Muscle of leg (tissue), 16 donors: ENCODE data around the gene ANKRD62. TPM values are rescaled to one million over a fixed set of nuclear protein-coding genes. Genes with fewer than 3 reads are reported as not detected.

ENCODE experiments used
- DNase-seq: peaks from one replicate; pipeline ENCODE4 v3.0.0; 2013
- H3K27ac ChIP-seq: one replicate; pipeline ENCODE4 v1.5.1; 2013; ENCODE audit warnings: mild to moderate bottlenecking, low read length, control low read depth
- H3K27me3 ChIP-seq: one replicate; pipeline ENCODE4 v1.6.1; 2013; ENCODE audit warnings: low read length; ENCODE audit not compliant: control insufficient read depth, insufficient read depth
- H3K36me3 ChIP-seq: one replicate; pipeline ENCODE4 v1.6.1; 2013; ENCODE audit warnings: low read length; ENCODE audit not compliant: control insufficient read depth, insufficient read depth
- H3K4me1 ChIP-seq: one replicate; pipeline ENCODE4 v1.6.1; 2013; ENCODE audit warnings: low read length; ENCODE audit not compliant: control insufficient read depth, insufficient read depth
- H3K4me3 ChIP-seq: one replicate; pipeline ENCODE4 v1.5.1; 2013; ENCODE audit warnings: low read length, control low read depth
- H3K9me3 ChIP-seq: replicated peaks from 2 replicates; pipeline ENCODE4 v1.6.1; 2013; ENCODE audit warnings: low read depth, low read length; ENCODE audit not compliant: control insufficient read depth
- WGBS: methylation state at CpG from one replicate; pipeline ENCODE4 v1.1.5; 2013; ENCODE audit warnings: missing lambda C conversion rate; ENCODE audit not compliant: insufficient coverage; 5-methylcytosine and 5-hydroxymethylcytosine counted together
- long read RNA-seq, 11 donors: transcript quantifications; one replicate each; lab custom pipeline, GENCODE V29; 2026
- polyA plus RNA-seq, 8 donors: library from polyadenylated mRNA; unstranded; fragments of 120-200 nt; gene quantifications; one replicate each; pipeline versions ENCODE4 v1.2.1 to v1.2.3, GENCODE V29; 2013; ENCODE audit warnings: inconsistent platforms in 1 of 8, low replicate concordance in 1 of 8; ENCODE audit not compliant: insufficient read length in 8 of 8, insufficient read depth in 1 of 8
- total RNA-seq: library from RNA; stranded (reverse); fragments of 120-200 nt; gene quantifications from one replicate; pipeline ENCODE4 v1.2.4, GENCODE V29; 2013

Gene ANKRD62
- total RNA-seq (not detected), polyA plus RNA-seq (under 1 TPM in 3 of 8 donors, not detected in 5; 0.04 to 0.07 (median 0.05) TPM)
- long read RNA-seq, donor 1: 0 reads
- long read RNA-seq, donor 2: 0 reads
- long read RNA-seq, donor 3: 0 reads
- long read RNA-seq, donor 4: 0 reads
- long read RNA-seq, donor 5: 0 reads
- long read RNA-seq, donor 6: 0 reads
- long read RNA-seq, donor 7: 0 reads
- long read RNA-seq, donor 8: 0 reads
- long read RNA-seq, donor 9: 0 reads
- long read RNA-seq, donor 10: 0 reads
- long read RNA-seq, donor 11: 0 reads

- Histone ChIP-seq H3K4me1 (peaks cover 7% of the 10 kb centered on the region), H3K36me3 (no peaks in the 10 kb centered on the region), H3K9me3 (no peaks in the 10 kb centered on the region), H3K4me3 (no peak within 1 kb of the TSS), H3K27me3 (no peaks in the 10 kb centered on the region), H3K27ac (no peak within 1 kb of the TSS)
- no peak for DNase-seq
- 91% methylated on average over 44 of the region's 50 CpGs for WGBS
Measured at GRCh38 chr18:12093520-12094257, at the start of gene ANKRD62. ANKRD62 (plus strand) TSS chr18:12093843; CDS start chr18:12094018, 175 bp downstream.

DNA sequence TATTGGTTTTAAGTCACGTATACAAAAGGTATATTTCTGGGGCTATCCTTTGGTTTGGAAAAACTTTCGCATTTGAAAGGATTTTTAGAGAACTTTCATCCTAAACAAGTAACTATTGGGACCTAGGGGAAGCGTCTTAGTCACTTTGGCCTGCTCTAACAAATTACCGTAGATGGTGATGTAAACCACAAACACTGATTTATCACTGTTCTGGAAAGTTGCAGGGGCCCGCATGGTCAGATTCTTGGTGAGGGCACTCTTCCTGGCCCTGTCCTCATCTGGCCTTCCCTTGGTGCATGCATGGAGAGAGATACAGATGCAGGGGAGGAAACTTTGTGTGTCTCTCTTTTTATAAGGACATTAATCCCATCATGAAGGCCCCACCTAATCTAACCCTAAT lies 49.1 kb upstream of the ANKRD62 start:
- WGBS: no CpG with 5 or more reads among the region's 5 CpGs
- no peak for DNase-seq
- Histone ChIP-seq H3K27me3 (peaks cover 3% of the 10 kb centered on the region), H3K27ac (no peak overlapping the region), H3K4me3 (no peak overlapping the region), H3K9me3 (no peaks in the 10 kb centered on the region), H3K36me3 (no peaks in the 10 kb centered on the region), H3K4me1 (peaks cover 4% of the 10 kb centered on the region)

DNA sequence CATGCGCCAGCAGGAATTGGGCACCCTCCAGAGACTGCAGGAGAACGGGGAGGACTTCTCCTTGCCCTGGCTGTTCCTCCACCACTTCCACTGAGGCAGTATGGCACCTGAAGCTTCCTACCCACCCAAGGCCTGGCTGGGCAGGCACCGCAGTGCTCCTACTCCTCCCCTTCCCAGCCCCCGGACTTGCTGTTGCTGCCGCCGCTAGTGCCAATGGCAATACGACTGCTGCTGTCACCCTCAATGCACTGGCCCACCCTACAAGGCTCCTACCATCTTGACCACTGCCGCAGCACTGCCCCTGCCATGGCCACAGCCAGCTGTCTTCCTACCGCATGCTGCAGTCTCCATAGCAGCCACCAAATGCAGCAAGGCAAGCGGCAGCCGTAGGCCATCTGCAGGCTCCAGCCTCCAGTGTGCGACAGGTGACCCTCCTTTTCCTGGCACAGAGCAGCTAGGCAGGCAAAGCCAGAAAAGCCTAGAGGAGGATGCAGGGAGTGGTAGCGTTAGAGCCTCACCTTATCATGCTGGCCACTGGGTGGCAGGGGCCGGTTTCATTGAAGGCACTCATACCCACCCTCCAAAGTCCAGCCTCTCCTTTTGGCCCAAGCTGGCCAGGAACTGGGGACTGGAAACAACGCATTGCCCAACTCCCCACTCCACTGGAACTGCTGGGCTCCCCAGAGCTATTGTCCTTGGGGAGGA lies 47.4 kb upstream of the ANKRD62 start:
- Histone ChIP-seq H3K27ac (no peak overlapping the region), H3K4me1 (peaks cover 4% of the 10 kb centered on the region), H3K4me3 (no peak overlapping the region), H3K27me3 (peaks cover 3% of the 10 kb centered on the region), H3K36me3 (no peaks in the 10 kb centered on the region), H3K9me3 (no peaks in the 10 kb centered on the region)
- no peak for DNase-seq
- WGBS: 78% methylated on average over 13 of the region's 15 CpGs

DNA sequence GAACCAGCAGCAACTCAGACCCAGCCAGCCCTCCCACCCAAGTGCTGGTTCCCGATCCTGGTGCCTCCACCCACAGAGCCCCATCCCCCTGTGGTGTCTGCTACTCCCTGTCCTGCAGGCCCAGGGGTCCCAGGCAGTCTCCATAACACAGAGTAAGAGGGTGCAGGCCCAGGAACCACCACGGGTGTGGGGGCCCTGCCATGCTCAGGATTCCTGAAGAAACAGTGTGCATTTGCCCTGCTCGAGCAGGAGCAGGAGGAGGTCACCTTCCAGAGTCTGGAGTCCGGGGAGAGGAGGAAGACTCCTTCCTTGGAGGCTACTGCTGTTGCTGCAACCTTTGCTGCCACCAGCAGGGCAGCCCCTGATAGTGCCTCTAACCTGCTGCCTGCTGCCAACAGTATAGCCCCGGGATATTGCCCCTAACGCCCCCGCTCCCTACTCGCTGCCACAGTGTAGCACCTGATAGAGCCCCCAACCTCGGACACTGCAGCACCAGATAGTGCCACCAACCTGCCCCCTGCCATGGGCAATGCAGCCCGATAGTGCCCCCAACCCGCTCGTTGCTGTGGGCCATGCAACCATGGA lies 46.8 kb upstream of the ANKRD62 start:
- 90% methylated on average over 11 of the region's 12 CpGs for WGBS
- no peak for DNase-seq
- H3K9me3 ChIP-seq: no peaks in the 10 kb centered on the region
- H3K36me3 ChIP-seq: no peaks in the 10 kb centered on the region
- no peak overlapping the region for H3K27ac ChIP-seq
- peaks cover 3% of the 10 kb centered on the region for H3K27me3 ChIP-seq
- peaks cover 4% of the 10 kb centered on the region for H3K4me1 ChIP-seq
- H3K4me3 ChIP-seq: no peak overlapping the region

GRCh38 chr18:12048010-12048826 lies 45.4 kb upstream of the ANKRD62 start:
- peaks cover 4% of the 10 kb centered on the region for H3K4me1 ChIP-seq
- H3K27me3 ChIP-seq: peaks cover 3% of the 10 kb centered on the region
- H3K36me3 ChIP-seq: no peaks in the 10 kb centered on the region
- WGBS: 87% methylated on average over 18 of the region's 20 CpGs
- no peak for DNase-seq
- H3K27ac ChIP-seq: no peak overlapping the region
- H3K4me3 ChIP-seq: no peak overlapping the region
- no peaks in the 10 kb centered on the region for H3K9me3 ChIP-seq

- no peak overlapping the region for H3K27ac ChIP-seq
- no peak for DNase-seq
- WGBS: no CpG with 5 or more reads among the region's 2 CpGs
- H3K4me3 ChIP-seq: no peak overlapping the region
- H3K36me3 ChIP-seq: no peaks in the 10 kb centered on the region
- peaks cover 4% of the 10 kb centered on the region for H3K4me1 ChIP-seq
- peaks cover 3% of the 10 kb centered on the region for H3K27me3 ChIP-seq
- no peaks in the 10 kb centered on the region for H3K9me3 ChIP-seq
Measured at GRCh38 chr18:12048827-12049175, 44.8 kb upstream of the ANKRD62 start.

- Histone ChIP-seq H3K9me3 (no peaks in the 10 kb centered on the region), H3K4me3 (no peak overlapping the region), H3K27me3 (peaks cover 3% of the 10 kb centered on the region), H3K27ac (no peak overlapping the region), H3K4me1 (peaks cover 4% of the 10 kb centered on the region), H3K36me3 (no peaks in the 10 kb centered on the region)
- no peak for DNase-seq
- WGBS: 64% methylated on average over 4 of the region's 9 CpGs
Measured at GRCh38 chr18:12049978-12050811, 43.4 kb upstream of the ANKRD62 start.

DNA sequence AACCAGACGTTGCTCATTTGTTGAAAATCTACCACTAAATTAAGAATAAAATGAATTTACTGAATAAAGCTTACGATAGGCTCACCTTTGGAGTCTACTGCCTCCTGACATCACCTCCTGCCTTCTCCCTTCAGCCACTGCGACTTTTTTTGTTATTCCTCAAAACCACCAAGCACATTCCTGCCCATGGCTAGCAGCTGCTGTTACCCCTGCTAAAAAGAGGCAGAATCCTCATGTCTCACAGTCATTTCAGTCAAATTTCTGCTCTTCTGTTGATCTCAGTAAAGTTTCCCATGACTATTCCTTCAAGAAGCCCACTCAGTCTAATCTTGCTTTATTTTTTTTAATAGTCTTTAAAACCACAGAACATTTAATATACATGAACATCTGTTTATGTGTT lies 40.8 kb upstream of the ANKRD62 start:
- no peak overlapping the region for H3K4me3 ChIP-seq
- no peaks in the 10 kb centered on the region for H3K9me3 ChIP-seq
- H3K4me1 ChIP-seq: peaks cover 4% of the 10 kb centered on the region
- WGBS: 33% methylated on average over 1 of the region's 3 CpGs
- H3K36me3 ChIP-seq: no peaks in the 10 kb centered on the region
- H3K27ac ChIP-seq: peak overlapping the region; percentile 25
- H3K27me3 ChIP-seq: peaks cover 3% of the 10 kb centered on the region
- DNase-seq: no peak

DNA sequence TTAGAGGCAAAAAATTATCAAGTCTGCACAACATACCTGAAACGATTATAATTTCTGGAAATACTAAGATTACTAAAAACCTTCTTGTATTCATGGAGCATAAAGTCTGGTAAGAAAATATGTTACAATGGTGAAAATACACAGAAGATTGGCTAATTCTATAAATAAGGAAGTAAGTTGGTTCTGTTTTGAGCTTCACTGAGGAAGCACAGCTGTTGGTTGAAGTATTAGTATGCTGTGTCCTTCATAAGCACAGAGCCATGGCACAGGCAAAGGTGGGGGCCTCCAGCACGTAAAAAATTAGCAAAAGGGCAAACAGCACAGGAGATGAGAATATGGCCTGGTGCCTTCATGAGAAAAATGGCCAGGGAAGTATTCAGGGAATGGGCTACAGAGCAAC lies 40.4 kb upstream of the ANKRD62 start:
- peaks cover 3% of the 10 kb centered on the region for H3K27me3 ChIP-seq
- WGBS: 14% methylated on average over 1 of the region's 2 CpGs
- no peak for DNase-seq
- no peaks in the 10 kb centered on the region for H3K9me3 ChIP-seq
- peaks cover 4% of the 10 kb centered on the region for H3K4me1 ChIP-seq
- no peak overlapping the region for H3K4me3 ChIP-seq
- no peaks in the 10 kb centered on the region for H3K36me3 ChIP-seq
- H3K27ac ChIP-seq: no peak overlapping the region
